ENCODE data around the gene ZDHHC14.

ZDHHC14 gene

DNA sequence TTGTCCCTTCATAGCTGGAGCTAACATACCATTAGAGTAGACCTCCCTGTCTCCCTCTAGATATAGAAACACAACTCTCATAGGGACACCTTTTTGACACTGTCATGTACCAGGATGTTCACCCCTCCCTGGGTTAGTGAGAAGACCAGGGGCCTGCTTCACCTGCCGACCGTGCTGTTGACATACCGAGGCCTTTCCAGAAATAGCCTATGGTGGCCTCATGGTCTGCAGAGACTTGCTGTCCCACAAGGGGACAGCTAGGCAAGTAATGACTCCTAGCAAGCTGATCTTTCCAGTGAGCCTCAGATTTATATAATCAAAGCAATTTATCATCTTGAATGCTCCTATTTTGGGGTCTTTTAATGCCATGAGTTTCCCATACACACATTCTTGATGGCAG is 15.0 kb downstream of the ZDHHC14 start:
- TF ChIP-seq, protein P1, sequence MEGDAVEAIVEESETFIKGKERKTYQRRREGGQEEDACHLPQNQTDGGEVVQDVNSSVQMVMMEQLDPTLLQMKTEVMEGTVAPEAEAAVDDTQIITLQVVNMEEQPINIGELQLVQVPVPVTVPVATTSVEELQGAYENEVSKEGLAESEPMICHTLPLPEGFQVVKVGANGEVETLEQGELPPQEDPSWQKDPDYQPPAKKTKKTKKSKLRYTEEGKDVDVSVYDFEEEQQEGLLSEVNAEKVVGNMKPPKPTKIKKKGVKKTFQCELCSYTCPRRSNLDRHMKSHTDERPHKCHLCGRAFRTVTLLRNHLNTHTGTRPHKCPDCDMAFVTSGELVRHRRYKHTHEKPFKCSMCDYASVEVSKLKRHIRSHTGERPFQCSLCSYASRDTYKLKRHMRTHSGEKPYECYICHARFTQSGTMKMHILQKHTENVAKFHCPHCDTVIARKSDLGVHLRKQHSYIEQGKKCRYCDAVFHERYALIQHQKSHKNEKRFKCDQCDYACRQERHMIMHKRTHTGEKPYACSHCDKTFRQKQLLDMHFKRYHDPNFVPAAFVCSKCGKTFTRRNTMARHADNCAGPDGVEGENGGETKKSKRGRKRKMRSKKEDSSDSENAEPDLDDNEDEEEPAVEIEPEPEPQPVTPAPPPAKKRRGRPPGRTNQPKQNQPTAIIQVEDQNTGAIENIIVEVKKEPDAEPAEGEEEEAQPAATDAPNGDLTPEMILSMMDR (IDR thresholded peaks at IDR 0.05; ENCODE audit: control insufficient read depth, extremely low read depth, insufficient read depth), result no peak
- DNase-seq (ENCODE audit: low read depth), result no peak
- H3K4me3 ChIP-seq (ENCODE audit: low read depth, low read length), result no peak overlapping the region

DNA sequence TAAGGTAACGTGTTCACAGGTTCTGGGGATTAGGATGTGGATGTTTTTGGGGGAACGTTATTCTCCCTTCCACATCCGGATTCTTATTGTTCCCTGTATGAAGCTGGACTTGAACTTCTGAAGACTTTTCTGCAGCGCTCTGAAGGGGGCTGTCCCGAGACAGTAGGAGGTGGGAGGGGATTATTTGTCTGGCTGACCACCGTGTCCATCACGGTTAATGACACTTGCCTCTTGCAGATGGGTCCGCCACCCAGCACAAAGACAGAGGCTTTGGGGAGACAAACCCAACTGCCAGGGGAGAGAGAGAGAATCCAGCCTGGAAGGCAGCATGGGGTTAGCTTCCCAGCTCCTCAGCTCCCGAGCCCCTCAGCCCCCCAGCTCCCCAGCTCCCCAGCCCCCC is 16.7 kb downstream of the ZDHHC14 start:
- TF ChIP-seq, protein P1 (IDR thresholded peaks at IDR 0.05; ENCODE audit: control insufficient read depth, extremely low read depth, insufficient read depth), result no peak
- DNase-seq (ENCODE audit: low read depth), result no peak
- no peak overlapping the region for H3K4me3 ChIP-seq (ENCODE audit: low read depth, low read length)

DNA sequence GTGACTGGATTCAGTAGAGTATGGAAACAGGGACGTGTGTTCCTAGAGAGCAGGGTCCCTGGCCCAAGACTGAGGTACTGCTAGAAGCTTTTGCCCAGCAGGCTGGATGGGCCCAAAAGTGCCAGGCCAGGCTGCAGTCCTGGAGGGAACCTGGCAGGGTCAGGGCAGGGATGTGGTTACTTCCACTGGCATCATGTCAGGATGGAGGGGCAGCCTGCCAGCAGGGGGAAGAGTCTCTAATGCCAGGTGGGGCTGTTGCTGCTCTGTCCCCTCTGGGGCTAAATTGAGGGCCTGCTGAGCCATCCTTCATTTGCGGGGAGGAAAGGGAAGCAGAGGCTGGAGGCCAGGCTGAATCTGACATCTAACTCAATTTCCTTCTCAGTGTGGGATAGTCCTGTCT is 17.2 kb downstream of the ZDHHC14 start:
- TF ChIP-seq, protein P1 (IDR thresholded peaks at IDR 0.05; ENCODE audit: control insufficient read depth, extremely low read depth, insufficient read depth), result no peak
- H3K4me3 ChIP-seq (ENCODE audit: low read depth, low read length), result no peak overlapping the region
- DNase-seq (ENCODE audit: low read depth), result no peak

GRCh38 chr6:157400676-157401075 is 19.7 kb downstream of the ZDHHC14 start:
- no peak for DNase-seq (ENCODE audit: low read depth)
- H3K4me3 ChIP-seq (ENCODE audit: low read depth, low read length), result no peak overlapping the region
- TF ChIP-seq, protein P1 (IDR thresholded peaks at IDR 0.05; ENCODE audit: control insufficient read depth, extremely low read depth, insufficient read depth), result no peak

DNA sequence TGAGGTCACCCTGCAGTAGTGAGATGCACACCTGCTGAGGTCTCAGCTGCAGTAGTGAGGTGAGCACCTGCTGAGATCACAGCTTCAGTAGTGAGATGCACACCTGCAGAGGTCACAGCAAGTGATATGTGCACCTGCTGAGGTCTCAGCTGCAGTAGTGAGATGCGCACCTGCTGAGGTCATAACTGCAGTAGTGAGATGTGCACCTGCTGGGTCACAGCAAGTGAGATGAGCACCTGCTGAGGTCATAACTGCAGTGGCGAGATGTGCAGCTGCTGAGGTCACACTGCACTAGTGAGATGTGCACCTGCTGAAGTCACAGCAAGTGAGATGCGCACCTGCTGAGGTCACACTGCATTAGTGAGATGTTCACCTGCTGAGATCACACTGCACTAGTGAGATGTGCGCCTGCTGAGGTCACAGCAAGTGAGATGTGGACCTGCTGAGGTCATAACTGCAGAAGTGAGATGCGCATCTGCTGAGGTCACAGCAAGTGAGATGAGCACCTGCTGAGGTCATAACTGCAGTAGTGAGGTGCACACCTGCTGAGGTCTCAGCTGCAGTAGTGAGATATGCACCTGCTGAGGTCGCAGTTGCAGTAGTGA is 20.8 kb downstream of the ZDHHC14 start:
- DNase-seq (ENCODE audit: low read depth), result no peak
- H3K4me3 ChIP-seq (ENCODE audit: low read depth, low read length), result no peak overlapping the region
- TF ChIP-seq, protein P1 (IDR thresholded peaks at IDR 0.05; ENCODE audit: control insufficient read depth, extremely low read depth, insufficient read depth), result no peak

GRCh38 chr6:157402996-157403685 is 22.2 kb downstream of the ZDHHC14 start:
- no peak for DNase-seq (ENCODE audit: low read depth)
- TF ChIP-seq, protein P1 (IDR thresholded peaks at IDR 0.05; ENCODE audit: control insufficient read depth, extremely low read depth, insufficient read depth), result no peak
- H3K4me3 ChIP-seq (ENCODE audit: low read depth, low read length), result no peak overlapping the region

- TF ChIP-seq, protein P1 (IDR thresholded peaks at IDR 0.05; ENCODE audit: control insufficient read depth, extremely low read depth, insufficient read depth), result no peak
- DNase-seq (ENCODE audit: low read depth), result no peak
- H3K4me3 ChIP-seq (ENCODE audit: low read depth, low read length), result no peak overlapping the region
These were observed 22.7 kb downstream of the ZDHHC14 start for GRCh38 chr6:157403686-157404051.
